Lower leg skin (tissue), 4 donors: Measurements from ENCODE around the gene ELAPOR2. TPM values are rescaled to one million over a fixed set of nuclear protein-coding genes. Genes with fewer than 3 reads are reported as not detected.

Experiments used
- DNase-seq, 2 donors: peaks; one replicate each; pipeline ENCODE4 v3.0.0-alpha.2; 2019; ENCODE audit warnings: low spot score in 2 of 2
- H3K4me3 ChIP-seq: fragments of 200-600 bp; sonication (generic); 2 replicates; pipeline ENCODE4 v1.5.1; 2017; ENCODE audit warnings: mild to moderate bottlenecking, low read depth; ENCODE audit not compliant: poor library complexity, severe bottlenecking
- CTCF ChIP-seq, 3 donors: fragments of 450-650 bp; IDR thresholded peaks; one replicate each; pipeline ENCODE4 v1.5.1; 2016; ENCODE audit warnings: antibody characterized with exemption in 3 of 3, mild to moderate bottlenecking in 3 of 3, moderate library complexity in 2 of 3
- POLR2A ChIP-seq, 2 donors: fragments of 450-650 bp; IDR thresholded peaks; one replicate each; pipeline ENCODE4 v1.6.1; 2016 to 2017; ENCODE audit warnings: antibody characterized with exemption in 2 of 2, mild to moderate bottlenecking in 1 of 2, moderate library complexity in 1 of 2
- whole genome bisulfite sequencing, 2 donors: methylation state at CpG; one replicate each; pipeline ENCODE4 v1.1.5; 2018; 5-methylcytosine and 5-hydroxymethylcytosine counted together
- intact Hi-C: fragments of 100-400 bp; cut with DNase I; formaldehyde crosslinking; loops from one replicate; pipeline ENCODE4 v1.15.0; 2023; ENCODE audit warnings: low total_unique reads
- total RNA-seq, 4 donors: library from RNA; depleted of rRNA; stranded (reverse); fragments of >200 nt; gene quantifications; one replicate each; pipeline ENCODE4 v1.1.0, GENCODE V29; 2016

Gene ELAPOR2
- total RNA-seq, 4 donors from 2014 or later, result 2.4 to 11.0 (median 6.1) TPM

DNA sequence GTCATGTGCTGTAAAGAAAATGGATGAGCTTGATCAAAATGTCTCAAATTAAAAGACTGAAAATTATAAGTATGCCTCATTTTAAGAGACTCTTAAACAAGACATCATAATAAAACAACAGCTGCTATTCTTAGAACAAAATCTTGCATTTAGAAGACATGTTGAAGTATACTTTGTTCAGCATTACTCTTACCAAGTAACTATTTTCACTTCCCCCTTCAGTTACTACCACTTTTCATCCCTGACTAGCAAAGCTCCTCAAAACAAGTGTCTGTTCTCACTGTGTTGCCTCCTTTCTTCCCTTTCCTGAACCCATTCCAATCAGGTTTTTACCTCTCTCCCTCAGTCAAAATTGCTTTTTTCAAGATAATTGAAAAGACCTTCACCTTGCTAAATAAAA is 31.6 kb downstream of the ELAPOR2 start:
- H3K4me3 ChIP-seq, result no peak overlapping the region
- DNase-seq, result no peak
- intact Hi-C loops, result no loop called here
- no peak for TF ChIP-seq CTCF (IDR thresholded peaks at IDR 0.05)
- no peak for TF ChIP-seq POLR2A (IDR thresholded peaks at IDR 0.05)

GRCh38 chr7:87021285-87021684 is 38.2 kb downstream of the ELAPOR2 start:
- H3K4me3 ChIP-seq, result no peak overlapping the region
- WGBS, 2 donors, result 93 to 94% methylated on average over 2 of the region's 2 CpGs
- TF ChIP-seq CTCF (IDR thresholded peaks at IDR 0.05) (no peak), POLR2A (IDR thresholded peaks at IDR 0.05) (no peak)
- no peak for DNase-seq
- intact Hi-C loops, result no loop called here

DNA sequence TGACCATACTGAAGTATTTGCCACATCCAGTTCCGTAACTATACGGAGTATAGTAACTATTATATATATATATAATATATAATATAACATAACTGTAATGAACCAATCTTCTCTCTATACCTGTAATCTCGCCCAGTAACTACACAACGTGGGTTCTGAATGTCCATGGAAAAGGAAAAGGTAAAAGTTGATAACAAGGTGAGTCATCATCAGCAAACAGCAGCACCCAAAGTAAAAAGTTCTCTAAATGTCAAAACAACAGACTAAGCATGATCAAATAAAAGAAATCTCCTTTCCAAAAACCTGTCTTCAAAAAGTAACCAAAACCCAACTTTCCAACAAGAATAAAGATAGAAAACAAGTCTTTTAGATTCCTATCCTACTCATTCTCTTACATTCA is 42.8 kb downstream of the ELAPOR2 start:
- no peak for DNase-seq
- TF ChIP-seq POLR2A (IDR thresholded peaks at IDR 0.05), result no peak
- TF ChIP-seq CTCF (IDR thresholded peaks at IDR 0.05), result no peak
- intact Hi-C loops, result no loop called here
- 84 to 87% methylated on average over 4 of the region's 4 CpGs for WGBS, 2 donors
- no peak overlapping the region for H3K4me3 ChIP-seq

DNA sequence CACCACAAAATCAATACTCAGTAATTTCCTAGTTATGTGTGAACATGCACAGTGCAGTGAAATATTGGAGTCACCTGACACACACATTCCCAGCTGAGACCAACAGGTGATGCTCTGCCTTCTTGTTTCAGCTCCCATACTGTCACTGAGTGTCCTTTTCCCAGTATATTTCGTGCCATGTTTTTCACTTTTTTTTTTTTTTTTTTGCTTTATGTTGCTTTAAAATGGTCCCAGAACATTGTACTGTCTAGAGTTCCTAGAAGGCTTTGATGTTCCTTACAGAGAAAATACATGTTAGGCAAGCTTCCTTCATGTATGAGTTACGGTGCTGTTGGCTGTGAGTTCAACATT is 45.6 kb downstream of the ELAPOR2 start:
- intact Hi-C loops, result no loop called here
- TF ChIP-seq CTCF (IDR thresholded peaks at IDR 0.05) (no peak), POLR2A (IDR thresholded peaks at IDR 0.05) (no peak)
- no peak for DNase-seq
- H3K4me3 ChIP-seq, result no peak overlapping the region
- 60% methylated on average over 2 of the region's 2 CpGs for WGBS, 2 donors

DNA sequence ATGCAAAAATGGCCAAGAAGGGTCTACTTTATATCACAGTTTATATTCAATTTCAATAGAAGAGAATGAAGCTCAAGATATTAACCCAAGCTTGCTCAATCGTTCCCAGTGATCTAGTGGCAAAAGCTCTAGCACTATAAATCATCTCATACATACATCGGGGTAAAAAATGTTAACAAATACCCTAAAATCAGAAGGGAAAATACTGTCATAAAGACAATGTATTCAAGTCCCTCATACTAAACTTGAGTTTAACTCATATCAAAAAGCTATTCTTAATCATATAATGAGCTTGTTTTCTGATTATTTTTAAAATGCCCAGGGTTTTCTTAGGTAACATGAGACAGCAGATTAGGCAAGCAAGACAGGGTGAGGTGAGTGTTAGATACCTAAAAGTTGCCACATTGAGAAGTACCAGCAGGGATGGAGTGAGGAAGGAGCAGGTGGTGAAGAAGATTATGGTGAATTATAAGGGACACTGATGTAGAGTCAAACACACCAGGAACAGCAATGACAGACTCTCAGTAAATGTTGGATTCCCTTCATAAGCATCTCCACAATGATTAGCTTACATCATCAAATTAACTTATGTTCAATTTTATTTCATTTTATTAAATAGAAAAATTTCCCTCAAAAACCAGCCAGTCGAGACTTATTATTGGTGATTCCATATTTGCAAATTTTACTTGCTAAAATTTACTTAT is 46.2 kb downstream of the ELAPOR2 start:
- intact Hi-C loops, result no loop called here
- no peak for DNase-seq
- no peak for TF ChIP-seq POLR2A (IDR thresholded peaks at IDR 0.05)
- no peak for TF ChIP-seq CTCF (IDR thresholded peaks at IDR 0.05)
- WGBS, 2 donors, result 65 to 72% methylated on average over 3 of the region's 3 CpGs
- H3K4me3 ChIP-seq, result no peak overlapping the region

Other genes starting within 250 kb of the ELAPOR2 start
- 10 to 100 TPM; 35.2 to 68.9 (median 44.9) TPM for gene DMTF1, start 92.8 kb upstream of the ELAPOR2 start, total RNA-seq
- 10 to 100 TPM; 29.4 to 60.6 (median 38.0) TPM for gene TMEM243, start 160.1 kb upstream of the ELAPOR2 start, total RNA-seq